DND-41 (cell line): Measurements from ENCODE around the gene TCF25.

Experiments
- ATAC-seq: fragments of 200-7000 bp; cut with Tn5 transposase; 3 replicates; pipeline ENCODE4 v1.9.1; 2021; ENCODE audit warnings: low read depth; ENCODE audit not compliant: insufficient read depth
- DNase-seq: peaks from one replicate; pipeline ENCODE4 v3.0.0-alpha.2; 2020
- H2AFZ ChIP-seq: 2 replicates; pipeline ENCODE4 v1.6.0; 2012; ENCODE audit warnings: low read depth, low read length
- H3K27ac ChIP-seq: 2 replicates; pipeline ENCODE4 v1.5.1; 2012; ENCODE audit warnings: low read length, inconsistent platforms
- H3K27me3 ChIP-seq: fragments of 200-600 bp; sonication (generic); 2 replicates; pipeline ENCODE4 v1.6.0; 2012; ENCODE audit warnings: low read length, mild to moderate bottlenecking, inconsistent platforms; ENCODE audit not compliant: insufficient read depth, poor library complexity
- H3K36me3 ChIP-seq: 2 replicates; pipeline ENCODE4 v1.5.1; 2012; ENCODE audit warnings: low read length, inconsistent platforms; ENCODE audit not compliant: insufficient read depth
- H3K4me1 ChIP-seq: 2 replicates; pipeline ENCODE4 v1.5.1; 2012; ENCODE audit warnings: mild to moderate bottlenecking, low read length; ENCODE audit not compliant: insufficient read depth
- H3K4me2 ChIP-seq: 2 replicates; pipeline ENCODE4 v1.6.0; 2012; ENCODE audit warnings: mild to moderate bottlenecking, moderate library complexity, low read length, inconsistent platforms; ENCODE audit not compliant: insufficient read depth
- H3K4me3 ChIP-seq, 2 experiments: fragments of 200-600 bp in 1 of 2; shearing (Covaris generic) in 1 of 2; 2 replicates each; pipeline ENCODE4 v1.5.1; 2012 to 2016; ENCODE audit warnings: inconsistent platforms in 2 of 2, low read length in 2 of 2, mild to moderate bottlenecking in 2 of 2, low read depth in 1 of 2, moderate library complexity in 1 of 2
- H3K79me2 ChIP-seq: 2 replicates; pipeline ENCODE4 v1.6.0; 2012; ENCODE audit warnings: low read length, inconsistent platforms; ENCODE audit not compliant: insufficient read depth
- H3K9ac ChIP-seq: 2 replicates; pipeline ENCODE4 v1.6.0; 2012; ENCODE audit warnings: low read depth, mild to moderate bottlenecking, inconsistent platforms, low read length, moderate library complexity
- H3K9me3 ChIP-seq: 2 replicates; pipeline ENCODE4 v1.5.1; 2012; ENCODE audit warnings: low read length, moderate library complexity, mild to moderate bottlenecking, inconsistent platforms; ENCODE audit not compliant: insufficient read depth, severe bottlenecking
- H4K20me1 ChIP-seq: 2 replicates; pipeline ENCODE4 v1.6.0; 2012; ENCODE audit warnings: low read length; ENCODE audit not compliant: insufficient read depth
- EZH2 ChIP-seq: IDR thresholded peaks from 3 replicates; pipeline ENCODE4 v1.6.1; 2012; ENCODE audit warnings: borderline replicate concordance, low read depth, mild to moderate bottlenecking, moderate library complexity, low read length, inconsistent platforms; ENCODE audit not compliant: severe bottlenecking
- TF ChIP-seq, protein P1 (sequence below): IDR thresholded peaks from 2 replicates; pipeline ENCODE4 v1.5.1; 2012; ENCODE audit warnings: borderline replicate concordance, low read length, moderate library complexity, mild to moderate bottlenecking; ENCODE audit not compliant: poor library complexity, severe bottlenecking; ENCODE audit errors: extremely low read depth

The TCF25 gene

DNA sequence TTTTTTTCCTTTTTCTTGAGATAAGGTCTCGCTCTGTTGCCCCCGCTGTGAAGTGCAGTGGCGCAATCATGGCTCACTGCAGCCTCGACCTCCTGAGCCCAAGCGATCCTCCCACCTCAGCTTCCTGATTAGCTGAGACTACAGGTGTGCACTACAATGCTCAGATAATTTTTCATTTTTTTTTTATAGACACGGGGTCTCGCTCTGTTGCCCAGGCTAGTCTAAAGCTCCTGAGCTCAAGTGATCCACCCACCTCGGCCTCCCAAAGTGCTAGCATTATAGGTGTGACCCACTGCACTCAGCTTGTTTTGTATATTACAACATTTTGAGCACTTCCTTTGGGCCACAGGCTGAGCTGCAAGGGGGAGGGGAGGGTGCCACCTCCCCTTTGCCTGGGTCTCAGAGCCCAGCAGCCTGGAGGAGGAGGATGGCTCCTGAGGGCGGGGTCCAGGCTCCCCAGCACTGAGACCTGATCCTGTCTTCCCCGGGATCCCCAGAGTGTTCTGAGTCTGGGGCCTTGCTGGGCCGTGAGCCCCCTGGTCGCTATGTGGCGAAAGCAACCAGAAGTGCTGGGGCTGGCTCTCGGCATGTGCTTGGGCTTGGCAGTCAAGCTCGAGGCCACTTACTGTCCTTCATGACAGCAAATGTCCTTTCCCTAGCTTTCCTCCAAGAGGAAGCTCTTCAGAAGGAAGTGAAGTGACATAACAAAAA lies 83.3 kb downstream of the TCF25 start:
- H3K9ac ChIP-seq: no peak overlapping the region
- TF ChIP-seq, protein P1, sequence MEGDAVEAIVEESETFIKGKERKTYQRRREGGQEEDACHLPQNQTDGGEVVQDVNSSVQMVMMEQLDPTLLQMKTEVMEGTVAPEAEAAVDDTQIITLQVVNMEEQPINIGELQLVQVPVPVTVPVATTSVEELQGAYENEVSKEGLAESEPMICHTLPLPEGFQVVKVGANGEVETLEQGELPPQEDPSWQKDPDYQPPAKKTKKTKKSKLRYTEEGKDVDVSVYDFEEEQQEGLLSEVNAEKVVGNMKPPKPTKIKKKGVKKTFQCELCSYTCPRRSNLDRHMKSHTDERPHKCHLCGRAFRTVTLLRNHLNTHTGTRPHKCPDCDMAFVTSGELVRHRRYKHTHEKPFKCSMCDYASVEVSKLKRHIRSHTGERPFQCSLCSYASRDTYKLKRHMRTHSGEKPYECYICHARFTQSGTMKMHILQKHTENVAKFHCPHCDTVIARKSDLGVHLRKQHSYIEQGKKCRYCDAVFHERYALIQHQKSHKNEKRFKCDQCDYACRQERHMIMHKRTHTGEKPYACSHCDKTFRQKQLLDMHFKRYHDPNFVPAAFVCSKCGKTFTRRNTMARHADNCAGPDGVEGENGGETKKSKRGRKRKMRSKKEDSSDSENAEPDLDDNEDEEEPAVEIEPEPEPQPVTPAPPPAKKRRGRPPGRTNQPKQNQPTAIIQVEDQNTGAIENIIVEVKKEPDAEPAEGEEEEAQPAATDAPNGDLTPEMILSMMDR: no peak
- TF ChIP-seq EZH2: no peak
- no peak overlapping the region for H3K4me2 ChIP-seq
- peaks cover 8% of the 10 kb centered on the region for H4K20me1 ChIP-seq
- H3K27me3 ChIP-seq: no peaks in the 10 kb centered on the region
- no peak overlapping the region for H3K27ac ChIP-seq
- H3K9me3 ChIP-seq: no peaks in the 10 kb centered on the region
- 0 out of 2 replicates have a peak, but pooled peaks cover 4% of the 10 kb centered on the region for H3K36me3 ChIP-seq
- ATAC-seq (no peak), DNase-seq (no peak)
- H3K4me3 ChIP-seq: no peak overlapping the region
- no peak overlapping the region for H2AFZ ChIP-seq
- H3K79me2 ChIP-seq: no peaks in the 10 kb centered on the region
- no peaks in the 10 kb centered on the region for H3K4me1 ChIP-seq

DNA sequence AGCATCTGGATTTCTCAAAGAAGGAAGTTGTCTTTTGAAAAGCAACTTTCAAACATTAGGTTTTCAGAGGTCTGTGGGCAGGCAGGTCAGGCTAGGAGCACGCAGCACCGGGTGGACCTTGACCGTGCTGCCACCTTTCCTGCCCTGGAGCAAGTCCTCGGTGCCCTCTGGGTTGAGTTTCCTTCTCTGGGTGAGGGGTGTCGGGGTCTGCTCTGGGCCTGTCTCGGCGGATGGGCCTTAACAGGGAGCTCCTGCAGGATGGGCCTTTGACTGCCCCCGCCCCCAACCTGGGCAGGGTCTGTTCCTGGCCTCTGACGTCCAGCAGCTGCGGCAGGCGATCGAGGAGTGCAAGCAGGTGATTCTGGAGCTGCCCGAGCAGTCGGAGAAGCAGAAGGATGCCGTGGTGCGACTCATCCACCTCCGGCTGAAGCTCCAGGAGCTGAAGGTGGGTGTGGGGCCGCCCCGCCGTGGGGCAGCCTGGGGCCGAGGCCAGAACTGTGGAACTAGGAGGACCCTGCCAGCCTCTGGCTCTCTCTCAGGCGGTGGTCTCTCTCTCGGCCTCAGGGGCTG lies 83.9 kb downstream of the TCF25 start:
- H3K4me2 ChIP-seq: no peak overlapping the region
- H3K4me3 ChIP-seq: no peak overlapping the region
- peaks cover 8% of the 10 kb centered on the region for H4K20me1 ChIP-seq
- H3K4me1 ChIP-seq: no peaks in the 10 kb centered on the region
- H3K27me3 ChIP-seq: no peaks in the 10 kb centered on the region
- no peak overlapping the region for H3K9ac ChIP-seq
- H2AFZ ChIP-seq: no peak overlapping the region
- no peaks in the 10 kb centered on the region for H3K9me3 ChIP-seq
- H3K36me3 ChIP-seq: 0 out of 2 replicates have a peak, but pooled peaks cover 4% of the 10 kb centered on the region
- DNase-seq (no peak), ATAC-seq (no peak)
- TF ChIP-seq, protein P1: no peak
- TF ChIP-seq EZH2: no peak
- H3K27ac ChIP-seq: no peak overlapping the region
- H3K79me2 ChIP-seq: no peaks in the 10 kb centered on the region

DNA sequence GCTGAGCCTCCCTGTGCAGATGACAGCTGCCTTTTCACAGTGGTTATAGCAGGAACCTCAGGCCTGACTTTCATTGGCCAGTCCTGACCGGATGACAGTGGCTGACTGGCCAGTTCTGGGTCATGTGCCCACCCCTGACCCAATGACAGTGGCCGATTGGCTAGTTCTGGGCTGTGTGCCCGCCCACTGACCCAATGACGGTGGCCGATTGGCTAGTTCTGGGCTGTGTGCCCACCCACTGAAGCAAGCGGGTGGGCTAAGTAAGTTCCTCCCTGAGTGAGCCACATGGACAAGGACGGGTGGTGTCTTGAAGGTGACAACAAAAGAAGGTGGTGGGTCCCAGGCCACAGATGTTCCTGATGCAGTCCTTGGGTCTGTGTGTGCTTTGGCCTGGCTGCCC lies 84.7 kb downstream of the TCF25 start:
- ATAC-seq (peak; percentile 69; the same call in 2 of the 3 replicates), DNase-seq (peak; percentile 27)
- Histone ChIP-seq H3K27me3 (no peaks in the 10 kb centered on the region), H3K4me3 (no peak overlapping the region), H2AFZ (no peak overlapping the region), H3K79me2 (no peaks in the 10 kb centered on the region), H3K9ac (no peak overlapping the region), H4K20me1 (peaks cover 7% of the 10 kb centered on the region), H3K9me3 (no peaks in the 10 kb centered on the region), H3K27ac (no peak overlapping the region), H3K4me2 (no peak overlapping the region), H3K36me3 (0 out of 2 replicates have a peak, but pooled peaks cover 4% of the 10 kb centered on the region), H3K4me1 (no peaks in the 10 kb centered on the region)
- TF ChIP-seq EZH2: no peak
- TF ChIP-seq, protein P1: no peak
